ENCODE data around the gene TRABD2A. TPM values are rescaled to one million over a fixed set of nuclear protein-coding genes. Genes with fewer than 3 reads are reported as not detected.

Gene TRABD2A
- polyA plus RNA-seq, 3 donors = 0.30 to 0.51 (median 0.46) TPM

DNA sequence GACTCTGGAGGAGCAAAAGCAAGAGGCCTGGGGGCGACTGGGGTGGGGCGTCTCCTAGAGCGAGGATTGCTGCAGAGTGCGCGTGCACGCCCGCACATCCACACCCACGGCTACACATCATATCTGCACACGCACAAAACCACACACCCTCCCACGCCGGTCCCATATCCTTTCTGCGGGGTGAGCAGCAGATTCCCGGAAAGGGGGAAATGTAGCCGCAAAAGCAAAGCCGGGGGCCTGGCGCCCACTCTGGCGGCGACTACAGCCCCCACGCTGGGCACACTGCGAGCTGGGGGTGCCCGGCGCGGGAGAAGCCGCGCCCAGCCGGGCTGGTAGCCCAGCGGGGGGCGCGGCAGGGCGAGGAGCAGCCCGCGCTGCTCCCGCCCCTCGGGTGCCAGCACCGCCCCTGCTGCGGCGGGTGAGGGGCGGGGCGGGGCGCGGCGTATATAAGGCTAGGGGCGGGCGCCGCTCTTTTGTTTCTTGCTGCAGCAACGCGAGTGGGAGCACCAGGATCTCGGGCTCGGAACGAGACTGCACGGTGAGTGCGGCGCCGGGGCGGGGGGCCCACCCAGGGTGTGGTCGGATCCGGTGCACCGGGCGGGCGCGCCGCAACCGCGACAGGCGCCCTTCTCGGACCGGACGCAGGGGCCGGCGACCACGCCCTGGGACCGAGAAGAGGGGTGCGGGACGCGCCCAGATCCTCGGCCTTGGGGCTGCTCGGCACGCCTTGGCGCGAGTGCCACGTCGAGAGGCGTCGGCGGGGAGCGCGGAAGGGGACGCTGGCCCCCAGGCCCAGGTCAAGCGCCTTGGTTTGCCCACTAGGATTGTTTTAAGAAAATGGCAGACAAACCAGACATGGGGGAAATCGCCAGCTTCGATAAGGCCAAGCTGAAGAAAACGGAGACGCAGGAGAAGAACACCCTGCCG lies 24.6 kb upstream of the TRABD2A start, which contains the start of gene TMSB10:
TMSB10 (plus strand) TSS at position 476 of the 927 bp plus-strand sequence.
- DNase-seq (ENCODE audit: low read depth in 3 of 3, low spot score in 2 of 3) = peak in 1 of 3 donors; percentile 73

GRCh38 chr2:84904717-84905174 lies 23.9 kb upstream of the TRABD2A start:
- no peak for DNase-seq (ENCODE audit: low read depth in 3 of 3, low spot score in 2 of 3)

DNA sequence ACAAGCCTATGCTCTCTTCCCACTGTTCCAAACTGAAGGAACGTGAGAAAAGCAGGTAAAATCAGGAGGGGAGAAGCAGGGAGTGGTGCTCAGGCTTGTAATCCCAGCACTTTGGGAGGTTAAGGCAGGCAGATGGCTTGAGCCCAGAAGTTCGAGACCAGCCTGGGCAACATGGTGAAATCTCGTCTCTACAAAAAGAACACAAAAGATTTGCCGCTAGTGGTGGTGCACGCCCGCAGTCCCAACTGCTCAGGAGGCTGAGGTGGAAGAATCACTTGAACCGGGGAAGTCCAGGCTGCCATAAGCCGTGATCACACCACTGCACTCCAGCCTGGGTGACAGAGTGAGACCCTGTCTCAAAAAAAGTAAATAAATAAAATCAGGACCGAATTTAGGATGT lies 23.3 kb upstream of the TRABD2A start:
- no peak for DNase-seq (ENCODE audit: low read depth in 3 of 3, low spot score in 2 of 3)

DNA sequence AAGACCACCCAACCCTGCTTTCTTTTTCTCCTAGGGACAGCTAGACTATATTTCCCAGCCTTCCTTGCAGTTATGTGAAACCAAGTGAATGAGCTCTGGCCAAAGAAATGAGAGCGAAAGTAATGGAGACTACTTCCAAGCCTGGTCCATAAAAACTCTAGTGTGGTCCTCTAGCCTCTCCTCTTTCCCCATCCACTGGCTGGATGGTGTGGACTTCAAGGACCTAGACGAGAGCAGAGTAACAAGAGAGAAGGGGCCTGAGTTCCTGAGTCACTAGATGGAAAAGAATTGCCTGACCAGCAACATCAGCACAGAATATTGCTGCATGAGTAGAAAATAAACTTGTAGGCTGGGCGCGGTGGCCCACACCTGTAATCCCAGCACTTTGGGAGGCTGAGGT lies 21.6 kb upstream of the TRABD2A start:
- no peak for DNase-seq (ENCODE audit: low read depth in 3 of 3, low spot score in 2 of 3)

DNA sequence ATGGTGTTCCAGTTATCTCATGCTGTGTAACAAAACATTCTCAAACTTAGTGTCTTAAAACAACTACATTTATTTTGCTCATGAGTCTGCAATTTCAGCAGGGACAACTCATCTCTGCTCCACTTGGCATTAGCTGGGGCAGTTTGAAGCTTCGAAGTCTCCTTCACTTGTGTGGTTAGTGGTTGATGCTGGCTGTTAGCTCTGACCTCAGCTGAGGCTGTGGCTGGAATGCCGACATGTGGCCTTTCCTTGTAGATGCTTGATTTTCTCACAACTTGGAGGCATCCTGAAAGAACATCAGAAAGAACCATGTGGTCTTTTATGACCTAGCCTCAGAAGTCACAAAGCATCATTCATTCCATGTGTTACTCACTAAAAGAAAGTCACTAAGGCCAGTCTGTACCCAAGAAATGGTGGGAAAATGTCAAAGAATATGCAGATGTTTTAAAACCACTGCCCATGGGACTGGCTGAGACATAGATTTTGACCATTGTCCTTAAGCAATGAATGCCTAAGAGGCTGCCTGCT lies 20.8 kb upstream of the TRABD2A start:
- no peak for DNase-seq (ENCODE audit: low read depth in 3 of 3, low spot score in 2 of 3)

- no peak for DNase-seq (ENCODE audit: low read depth in 3 of 3, low spot score in 2 of 3)
Observed at GRCh38 chr2:84900971-84901370, 20.1 kb upstream of the TRABD2A start.

- no peak for DNase-seq (ENCODE audit: low read depth in 3 of 3, low spot score in 2 of 3)
Observed at GRCh38 chr2:84899304-84900204, 18.7 kb upstream of the TRABD2A start.

DNA sequence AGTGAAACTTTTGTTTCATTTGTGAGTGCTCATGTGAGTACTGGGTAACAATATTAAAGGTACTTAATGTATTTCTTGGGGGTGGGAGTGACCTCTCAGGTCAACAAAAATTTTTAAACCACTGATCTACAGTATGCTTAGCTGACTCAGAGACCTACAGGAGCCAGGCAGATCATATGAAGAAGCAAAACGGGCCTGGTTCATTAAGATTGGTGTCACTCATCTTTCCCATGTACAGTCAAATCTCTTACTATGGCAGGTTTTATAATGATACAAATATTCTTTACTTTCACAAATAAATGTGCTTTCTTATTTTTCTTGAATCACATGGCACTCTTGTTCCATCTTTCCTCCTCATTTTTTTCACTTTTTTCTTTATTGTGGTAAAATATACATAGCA lies 16.9 kb upstream of the TRABD2A start:
- no peak for DNase-seq (ENCODE audit: low read depth in 3 of 3, low spot score in 2 of 3)

GRCh38 chr2:84896567-84896966 lies 15.7 kb upstream of the TRABD2A start:
- DNase-seq (ENCODE audit: low read depth in 3 of 3, low spot score in 2 of 3) = no peak

DNA sequence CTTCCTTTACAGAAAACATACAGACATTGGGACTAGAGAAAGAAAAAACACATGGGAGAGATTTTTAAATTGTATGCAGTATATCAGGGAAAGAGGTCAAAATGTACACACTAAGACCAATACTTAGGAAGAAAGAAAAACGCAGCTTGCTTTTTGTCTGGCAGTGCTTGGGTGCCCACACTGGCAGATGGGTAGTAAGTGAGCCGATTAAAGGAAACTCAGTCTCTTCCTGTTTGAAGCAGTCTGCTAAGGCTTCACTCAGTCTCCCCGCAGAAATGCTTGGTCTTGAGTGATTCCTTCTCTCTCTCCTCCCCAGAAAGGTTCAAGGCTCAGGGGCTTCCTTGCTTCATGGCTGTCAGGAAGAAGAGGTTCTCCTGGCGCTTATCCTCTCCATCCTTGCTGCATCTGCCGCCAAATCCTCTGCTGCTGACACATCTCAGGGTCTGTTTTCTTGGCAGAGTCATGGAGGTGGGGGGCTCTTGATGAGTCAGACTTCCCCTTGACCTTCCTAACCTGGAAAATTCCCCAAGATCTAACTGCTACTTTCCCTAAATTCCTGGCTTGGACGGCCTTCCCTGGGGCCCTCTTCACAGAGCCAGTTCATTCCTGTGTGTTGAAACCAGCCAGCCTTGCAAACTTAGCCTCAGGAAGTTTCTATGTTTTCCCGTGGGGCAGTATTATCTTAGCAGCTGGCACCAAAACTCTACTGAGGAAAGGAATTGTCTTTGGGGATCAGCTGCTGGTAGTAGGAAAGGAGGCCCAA lies 14.1 kb upstream of the TRABD2A start:
- no peak for DNase-seq (ENCODE audit: low read depth in 3 of 3, low spot score in 2 of 3)

DNA sequence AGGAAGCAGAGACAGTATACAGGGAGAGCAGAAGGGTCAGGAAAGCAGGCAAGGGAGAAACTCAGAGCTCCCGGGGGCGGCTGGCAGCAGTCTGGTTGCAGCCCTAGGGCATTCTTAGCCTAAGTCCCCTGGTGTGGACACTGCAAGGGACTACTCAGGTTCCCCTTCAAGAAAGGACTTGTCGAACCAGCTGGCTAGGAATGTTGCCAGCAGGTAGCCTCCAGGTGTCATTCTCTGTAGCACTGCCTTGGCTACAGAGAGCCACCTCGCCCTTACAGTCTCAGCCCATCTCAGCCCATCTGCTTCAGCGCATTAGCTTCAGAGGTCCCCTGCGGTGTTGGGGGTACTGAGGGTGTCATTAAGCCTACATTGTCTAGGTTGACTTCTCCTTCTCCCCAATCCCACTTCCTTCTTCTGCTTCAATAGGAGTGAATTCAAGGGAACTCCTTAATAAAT lies 13.3 kb upstream of the TRABD2A start:
- no peak for DNase-seq (ENCODE audit: low read depth in 3 of 3, low spot score in 2 of 3)

GRCh38 chr2:84891355-84892010 lies 10.6 kb upstream of the TRABD2A start:
- DNase-seq (ENCODE audit: low read depth in 3 of 3, low spot score in 2 of 3) = no peak

DNA sequence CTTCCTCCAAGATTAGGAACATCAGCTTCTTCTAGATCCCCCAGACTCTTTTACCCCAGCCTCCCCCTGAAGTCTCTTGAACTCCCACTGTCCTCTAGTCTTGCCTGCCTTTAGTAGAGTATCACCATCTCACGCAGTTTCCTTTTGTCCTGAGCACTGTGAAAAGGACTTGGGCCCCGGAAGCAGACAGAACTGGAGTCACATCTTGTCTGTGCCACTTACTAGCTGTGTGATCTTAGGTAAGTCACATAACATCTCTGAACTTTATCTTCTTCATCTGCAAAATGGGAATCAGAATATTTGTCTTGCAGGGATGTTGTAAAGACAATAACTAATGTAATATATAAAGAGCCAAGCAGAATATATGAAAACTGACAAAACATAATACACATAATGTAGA lies 8.4 kb upstream of the TRABD2A start:
- no peak for DNase-seq (ENCODE audit: low read depth in 3 of 3, low spot score in 2 of 3)

DNA sequence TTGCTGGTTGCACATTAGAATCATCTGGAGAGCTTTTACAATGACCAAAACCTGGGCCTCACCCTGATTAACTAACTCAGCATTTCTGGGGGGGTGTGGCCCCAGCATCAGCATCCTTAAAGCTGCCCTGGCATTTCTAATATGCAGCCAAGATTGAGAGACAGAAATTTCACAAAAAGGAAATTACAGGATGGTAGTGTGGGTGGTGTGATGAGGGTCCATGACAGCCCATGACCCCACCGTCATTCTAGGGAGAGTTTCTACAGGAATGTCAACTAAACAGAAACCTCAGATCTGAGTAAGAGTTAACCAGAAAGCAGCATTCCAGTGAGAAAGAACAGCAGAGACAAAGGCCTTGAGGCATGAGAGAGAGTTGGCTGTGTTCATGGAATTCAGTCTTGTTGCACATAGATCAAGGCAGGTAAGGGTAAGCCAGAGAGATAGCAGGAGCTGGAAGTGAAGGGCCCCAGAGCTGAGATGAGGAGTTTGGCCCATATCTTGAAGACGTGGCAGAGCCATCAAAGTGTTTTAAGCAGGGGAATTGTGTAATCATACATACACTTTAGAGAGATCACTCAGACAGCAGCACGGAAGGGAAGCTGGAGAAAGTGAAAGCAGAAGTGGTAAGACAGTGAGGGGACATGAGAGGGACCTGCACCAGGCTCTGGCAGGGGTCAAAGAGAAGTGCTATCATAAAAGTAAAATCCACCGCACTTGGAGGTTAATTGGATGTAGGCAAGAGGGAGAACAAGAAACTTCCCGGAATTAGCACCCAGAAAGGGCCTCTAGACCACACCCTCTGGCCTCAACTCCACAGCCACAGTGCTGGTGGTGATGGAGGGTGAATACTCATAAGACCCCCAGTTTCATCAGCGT lies 7.8 kb upstream of the TRABD2A start:
- no peak for DNase-seq (ENCODE audit: low read depth in 3 of 3, low spot score in 2 of 3)

DNA sequence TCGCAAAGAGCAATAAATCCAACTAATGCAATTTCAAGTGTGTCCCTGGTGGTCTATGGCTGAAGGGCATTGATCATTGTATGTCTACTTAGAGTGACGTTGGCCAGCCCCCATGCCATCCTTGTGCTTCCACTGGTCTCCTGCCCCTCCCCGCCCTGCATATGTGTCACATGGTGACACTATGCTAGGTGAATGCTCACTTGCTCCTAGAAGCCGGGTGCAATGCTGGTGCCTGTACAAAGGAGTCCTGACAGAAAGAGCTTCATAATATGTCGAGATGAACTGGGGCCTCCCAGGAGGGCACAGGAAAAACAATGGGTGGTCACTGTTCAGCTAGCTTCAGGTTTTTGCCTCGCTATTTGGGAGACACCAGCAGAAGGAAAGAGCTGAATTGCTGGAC lies 5.9 kb upstream of the TRABD2A start:
- no peak for DNase-seq (ENCODE audit: low read depth in 3 of 3, low spot score in 2 of 3)

GRCh38 chr2:84885111-84885510 lies 4.2 kb upstream of the TRABD2A start:
- no peak for DNase-seq (ENCODE audit: low read depth in 3 of 3, low spot score in 2 of 3)

- DNase-seq (ENCODE audit: low read depth in 3 of 3, low spot score in 2 of 3) = no peak
Observed at GRCh38 chr2:84884449-84884848, 3.6 kb upstream of the TRABD2A start.

- DNase-seq (ENCODE audit: low read depth in 3 of 3, low spot score in 2 of 3) = no peak
Observed at GRCh38 chr2:84882775-84883550, 2.1 kb upstream of the TRABD2A start.
